HG03558 (cell line): ENCODE results near the gene ITIH4.

ENCODE experiments used
- ATAC-seq: cut with Tn5 transposase; IDR thresholded peaks from one replicate; pipeline ENCODE4 v1.9.1; 2021; ENCODE audit warnings: moderate number of reproducible peaks; ENCODE audit not compliant: unreplicated experiment; ENCODE audit errors: extremely low read depth

Gene ITIH4

DNA sequence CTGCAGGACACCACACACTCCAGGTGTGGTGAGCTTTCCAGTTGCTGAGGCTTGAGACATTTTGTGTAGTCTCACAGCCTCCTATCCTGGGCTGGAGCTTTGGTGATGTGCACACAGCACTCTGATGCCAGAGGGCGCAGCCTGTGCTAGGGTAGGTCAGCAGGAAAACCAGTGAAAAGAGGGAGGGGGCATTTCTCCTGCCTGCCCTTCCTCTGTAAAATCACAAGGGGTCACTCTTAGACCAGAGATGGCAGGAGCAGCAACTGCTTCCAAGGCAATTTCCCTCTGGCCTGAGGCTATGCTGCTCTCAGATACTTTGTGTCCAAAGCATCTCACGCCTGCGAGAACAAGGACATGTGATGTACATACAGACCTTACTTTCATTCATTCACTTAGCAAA lies 20.9 kb upstream of the ITIH4 start:
- no peak for ATAC-seq

DNA sequence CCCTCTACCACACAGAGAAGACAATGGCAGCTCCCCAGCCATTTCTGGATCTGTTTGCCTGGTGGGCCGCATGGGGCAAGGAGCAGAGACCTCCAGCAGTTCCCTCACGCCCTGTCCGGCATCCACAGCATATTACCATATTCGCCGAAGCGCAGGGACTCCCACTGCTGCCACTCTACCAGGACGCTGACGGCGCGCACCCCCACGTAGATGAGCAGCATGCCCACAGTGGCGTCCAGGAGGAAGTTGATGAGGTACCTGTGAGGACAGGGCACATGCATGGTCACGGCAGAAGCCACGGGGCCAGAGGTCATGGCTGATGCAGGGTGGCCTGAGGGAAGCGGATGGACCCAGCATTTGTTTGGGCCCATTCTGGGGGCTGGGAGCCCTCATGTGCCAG lies 19.2 kb upstream of the ITIH4 start:
- no peak for ATAC-seq

DNA sequence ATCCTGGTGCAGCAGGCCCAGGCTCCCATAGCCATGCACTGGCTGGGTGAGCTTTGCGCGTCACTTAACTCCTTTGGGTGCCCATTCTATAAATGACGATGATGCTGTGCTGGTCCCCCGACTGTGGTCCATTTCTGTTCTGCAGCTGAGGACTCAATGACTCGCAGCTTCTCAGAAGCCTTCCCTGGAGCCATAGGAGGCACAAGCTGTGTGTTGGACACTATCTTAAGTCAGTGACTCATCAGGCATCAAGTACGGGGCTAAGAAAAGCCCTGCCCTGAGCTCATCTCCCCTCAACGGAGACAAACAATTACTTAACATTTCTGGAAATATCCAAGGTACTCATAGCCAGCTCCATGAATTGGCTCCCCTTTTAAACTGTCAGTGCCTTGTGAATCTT lies 18.1 kb upstream of the ITIH4 start:
- no peak for ATAC-seq

DNA sequence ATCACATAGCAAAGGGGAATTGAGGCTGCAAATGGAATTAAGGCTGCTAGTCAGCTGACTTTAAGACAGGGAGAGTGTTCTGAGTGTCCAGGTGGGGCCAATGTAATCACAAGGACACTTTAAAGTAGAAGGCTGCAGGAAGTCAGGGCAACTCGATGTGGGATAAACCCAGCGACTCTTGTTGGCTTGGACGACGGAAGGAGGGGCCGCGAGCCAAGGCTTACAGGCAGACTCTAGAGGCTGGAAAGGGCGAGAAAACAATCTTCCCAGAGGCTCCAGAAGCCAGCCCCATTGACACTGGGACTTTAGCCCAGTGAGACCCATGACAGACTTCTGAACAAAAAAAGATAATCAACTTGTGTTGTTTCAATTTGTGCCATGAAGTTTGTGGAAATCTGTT lies 17.3 kb upstream of the ITIH4 start:
- ATAC-seq = no peak

DNA sequence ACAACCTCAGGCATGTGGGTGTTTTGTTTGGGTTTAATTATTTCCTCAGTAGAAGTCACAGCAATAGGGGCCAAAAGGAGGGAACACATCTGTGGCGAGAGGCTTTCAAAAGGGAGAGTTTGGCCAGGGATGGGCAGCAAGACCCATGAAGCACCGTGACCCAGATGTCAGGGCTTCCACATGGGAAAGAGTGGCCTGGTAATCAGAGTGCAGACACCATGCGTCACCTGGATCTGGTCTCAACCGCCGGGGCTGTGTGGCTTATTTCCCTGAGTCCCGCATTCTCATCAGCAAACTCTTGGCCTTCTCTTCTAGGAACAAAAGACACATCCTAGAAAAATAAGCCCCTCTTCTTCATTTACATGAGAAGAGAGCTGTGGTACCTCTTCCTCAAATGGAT lies 16.8 kb upstream of the ITIH4 start:
- no peak for ATAC-seq

DNA sequence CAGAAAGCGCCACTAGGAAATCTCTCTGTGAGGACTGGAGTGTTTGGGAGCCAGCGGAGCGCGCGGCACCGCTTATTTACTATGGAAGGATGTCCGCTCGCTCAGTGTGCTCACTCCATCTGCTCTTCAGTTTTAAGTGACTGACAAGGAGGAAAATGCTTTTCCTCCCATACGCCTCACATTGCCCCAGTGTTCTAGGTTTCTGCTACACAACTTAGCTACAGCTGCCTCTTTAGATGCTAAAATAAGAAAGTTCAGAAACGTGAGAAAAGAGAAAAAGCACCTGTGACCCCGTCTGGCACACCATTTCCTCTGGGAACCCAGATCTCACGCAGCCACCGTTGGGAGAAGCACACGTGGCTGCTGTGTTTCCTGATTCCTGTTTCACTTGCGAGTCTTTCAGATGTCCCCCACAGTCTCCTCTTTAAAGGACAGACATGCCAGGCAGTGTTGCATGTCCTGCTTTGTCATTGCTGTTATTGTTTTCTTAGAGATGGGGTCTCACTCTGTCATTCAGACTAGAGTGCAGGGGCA lies 16.0 kb upstream of the ITIH4 start:
- no peak for ATAC-seq

DNA sequence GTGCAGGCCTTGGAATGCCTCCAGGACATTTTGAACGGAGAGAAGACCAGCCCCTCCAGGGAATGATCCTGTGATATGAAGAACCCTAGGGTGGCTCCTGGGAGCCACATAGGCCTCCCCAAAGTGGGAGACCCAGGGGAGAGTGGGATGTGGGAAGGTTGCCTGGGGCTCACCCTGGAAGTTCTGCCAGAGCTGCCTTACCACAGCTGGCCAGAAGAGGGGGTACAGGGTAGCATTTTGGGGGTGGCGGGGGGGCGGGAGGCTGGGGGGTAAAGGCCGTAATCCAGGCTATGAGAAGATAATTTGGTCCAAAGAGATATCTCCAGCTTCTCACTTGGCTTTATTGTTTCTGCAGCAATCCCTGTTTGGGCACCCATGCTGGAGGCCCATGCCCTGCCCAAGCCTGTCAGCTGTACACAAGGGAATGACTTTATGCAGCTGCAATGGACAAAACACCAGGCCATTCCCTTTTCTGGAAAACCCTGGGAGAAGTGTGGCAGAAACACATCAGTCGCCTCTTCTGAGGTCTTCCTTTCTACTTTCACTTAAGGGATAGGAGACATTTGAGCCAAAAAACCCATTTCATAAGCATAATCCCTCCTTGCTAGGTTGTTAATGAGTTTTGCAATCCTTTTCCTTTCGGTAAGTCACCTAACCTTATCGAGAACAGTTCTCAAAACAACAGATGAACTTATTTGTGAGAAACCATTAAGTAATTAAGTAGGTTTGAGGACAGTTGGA lies 15.4 kb upstream of the ITIH4 start:
- no peak for ATAC-seq

DNA sequence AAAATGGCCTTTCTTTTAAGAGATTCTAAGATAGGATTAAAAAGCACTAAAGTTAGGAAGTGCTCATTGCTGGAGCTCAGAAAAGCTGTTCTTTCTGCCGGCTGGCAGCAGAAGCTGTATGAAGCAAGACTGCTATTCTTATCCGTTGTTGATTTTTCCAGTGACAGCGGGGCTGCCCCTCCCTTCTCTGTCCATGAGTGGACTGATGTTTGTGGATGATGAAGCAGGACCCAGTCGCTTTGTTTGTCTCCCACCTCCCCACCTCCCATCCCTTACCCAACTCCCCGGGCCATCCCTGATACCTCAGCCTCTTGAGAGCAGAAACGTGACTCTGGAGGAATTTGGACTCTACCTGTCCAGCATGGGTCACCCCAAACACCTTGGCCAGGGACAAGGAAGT lies 14.7 kb upstream of the ITIH4 start:
- ATAC-seq = no peak

DNA sequence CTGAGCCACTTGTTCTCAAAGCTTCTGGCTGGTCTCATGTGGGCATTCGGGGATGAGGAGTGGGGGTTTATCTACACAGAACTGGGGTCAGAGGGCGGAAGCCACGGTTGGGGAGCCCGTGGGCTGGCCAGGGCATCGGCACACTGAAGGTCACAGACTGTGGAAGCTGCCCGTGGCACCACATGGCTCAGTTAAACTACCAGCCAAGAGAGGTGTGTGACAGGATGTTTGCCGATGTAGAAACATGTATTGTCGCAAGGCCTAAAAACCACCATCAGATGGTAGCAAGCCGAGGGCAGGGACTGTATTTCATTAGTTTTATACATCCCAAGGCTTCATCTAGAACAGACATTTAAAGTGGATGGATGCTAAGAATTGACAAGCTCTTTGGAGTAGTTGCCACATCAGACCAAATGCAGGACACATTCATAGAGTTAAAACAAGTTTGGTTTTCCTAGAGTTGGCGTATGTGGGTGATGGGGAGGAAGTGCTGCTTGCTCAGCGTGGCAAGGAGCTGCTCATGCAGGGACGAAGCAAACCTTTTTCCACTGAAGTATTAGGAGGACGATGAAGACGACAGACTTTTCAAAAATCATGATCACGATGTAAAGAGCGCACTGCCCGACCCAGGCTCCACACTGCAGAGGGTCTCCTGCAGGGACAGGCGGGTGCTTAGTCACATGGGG lies 14.0 kb upstream of the ITIH4 start:
- no peak for ATAC-seq

DNA sequence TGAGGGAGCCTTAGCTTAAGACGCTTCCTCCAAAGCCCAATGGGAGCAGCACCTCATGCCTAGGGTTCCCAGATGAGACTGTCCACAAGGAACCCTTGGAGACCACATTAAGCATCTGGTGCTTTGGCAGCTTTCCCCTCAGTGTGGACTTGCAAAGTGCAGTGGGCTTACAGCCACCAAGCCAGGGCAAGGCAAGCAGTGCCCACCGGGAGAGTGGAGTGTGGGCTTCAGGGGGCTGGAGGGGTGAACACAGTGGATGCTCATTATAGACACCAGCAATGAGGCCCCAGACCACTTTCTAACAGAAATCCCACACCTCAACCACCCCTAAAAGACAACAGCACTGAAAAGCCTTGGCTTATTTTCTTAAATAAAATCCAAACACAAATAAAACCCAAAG lies 13.4 kb upstream of the ITIH4 start:
- ATAC-seq = no peak

DNA sequence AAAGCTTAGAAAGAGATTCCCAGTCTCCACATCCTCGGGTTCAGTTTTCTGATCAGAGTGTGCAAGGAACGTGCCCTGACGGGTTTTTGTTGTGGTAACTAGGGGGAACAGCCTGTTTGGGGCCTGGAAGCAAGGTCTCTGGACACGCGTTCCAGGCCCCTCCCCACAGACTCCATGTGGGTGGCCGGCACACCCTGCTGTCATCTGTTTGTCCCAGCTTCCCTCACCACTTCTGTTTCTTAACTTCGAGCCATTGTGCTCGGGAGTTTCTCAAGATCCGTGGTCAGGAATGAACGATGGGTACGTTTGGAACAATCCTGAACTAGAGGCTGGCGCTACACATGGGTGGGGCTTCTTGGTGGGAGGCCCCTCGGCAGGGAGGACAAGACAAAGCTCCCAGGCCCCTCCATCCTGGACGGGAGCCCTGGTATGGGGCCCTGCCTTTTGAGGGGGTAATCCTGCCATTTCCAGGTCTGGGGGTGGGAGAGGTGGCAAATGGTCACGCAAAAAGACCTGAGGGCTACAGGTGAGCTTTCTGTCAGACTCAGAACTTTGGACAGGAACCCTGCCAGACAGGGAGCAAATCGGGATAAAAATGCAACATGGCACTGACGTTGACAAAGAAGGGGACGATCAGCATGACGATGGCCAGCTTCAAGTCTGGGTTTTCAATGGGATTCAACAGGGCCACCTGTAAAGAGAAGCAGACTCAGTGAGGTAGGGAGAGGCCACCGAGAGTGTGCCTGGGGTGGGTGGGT lies 12.8 kb upstream of the ITIH4 start:
- ATAC-seq = no peak

DNA sequence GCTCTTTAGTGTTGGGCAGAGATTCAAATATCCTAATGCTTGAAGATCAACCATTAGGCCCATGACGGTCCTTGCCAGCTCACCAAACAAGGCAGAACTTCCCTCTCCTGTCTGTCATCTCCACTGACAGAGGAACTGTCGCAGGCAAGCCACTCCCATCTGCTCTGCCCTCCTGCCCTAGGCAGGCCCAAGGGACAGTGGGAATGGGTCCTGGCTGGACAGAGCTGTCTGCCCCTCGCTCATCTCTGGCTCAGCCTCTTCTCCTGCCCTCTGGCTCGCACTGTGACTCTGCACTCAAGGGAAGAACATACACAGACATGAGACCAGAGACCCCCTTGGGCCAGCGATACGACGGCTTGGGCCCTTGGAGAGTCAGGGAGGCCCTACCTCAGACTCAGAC lies 12.0 kb upstream of the ITIH4 start:
- ATAC-seq = no peak

DNA sequence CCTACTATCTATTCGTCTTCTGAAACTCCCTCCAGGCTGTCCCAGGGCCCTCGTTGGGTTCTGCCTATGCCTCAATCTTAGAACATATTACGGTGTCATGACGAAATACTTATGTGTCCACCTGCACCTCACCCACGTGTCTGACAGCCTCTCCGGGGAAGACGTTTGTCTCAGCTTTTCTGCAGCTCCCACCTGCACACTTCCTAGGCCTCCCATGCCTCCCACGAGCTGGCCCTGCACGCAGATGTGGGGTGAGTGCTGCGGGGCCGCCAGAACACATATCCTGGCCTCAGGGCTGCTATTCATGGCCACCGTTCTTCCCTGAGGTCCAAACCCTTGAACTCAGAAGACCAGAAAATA lies 11.5 kb upstream of the ITIH4 start:
- ATAC-seq = no peak

DNA sequence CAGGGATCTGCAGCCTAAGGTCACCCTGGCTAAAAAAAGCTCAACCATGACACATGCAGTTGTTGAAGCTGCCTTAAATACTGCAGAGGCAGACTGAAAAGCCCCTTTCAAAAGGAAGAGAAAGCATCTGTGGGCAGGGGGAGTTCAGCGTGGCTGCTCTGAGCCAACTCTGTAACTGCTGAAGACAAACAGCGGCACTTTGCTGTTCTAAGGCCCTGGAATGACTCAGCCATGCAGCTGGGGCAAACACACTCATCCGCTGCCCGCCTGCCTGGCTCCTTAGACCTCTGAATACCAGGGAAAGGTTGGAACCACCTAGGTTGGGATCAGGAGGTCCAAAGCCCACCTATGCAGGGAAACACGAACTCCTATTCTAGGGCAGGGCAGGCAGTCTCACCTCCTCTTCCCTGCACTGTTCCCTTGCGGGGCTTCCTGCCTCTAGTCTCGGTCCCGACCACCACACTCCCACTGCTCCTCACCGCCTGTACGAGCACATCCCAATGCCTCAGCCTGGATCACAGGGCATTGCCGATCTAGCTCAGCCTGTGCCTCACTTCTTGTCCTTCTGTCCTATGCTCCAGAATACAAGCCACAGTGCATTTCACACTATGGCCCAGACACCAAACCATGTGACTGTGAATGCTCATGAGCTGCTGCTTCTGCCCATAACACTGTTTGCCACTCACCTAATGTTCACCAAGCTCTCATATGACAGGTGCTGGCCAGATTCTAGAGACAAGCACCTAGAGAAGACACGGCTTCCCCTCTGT lies 10.9 kb upstream of the ITIH4 start:
- no peak for ATAC-seq

DNA sequence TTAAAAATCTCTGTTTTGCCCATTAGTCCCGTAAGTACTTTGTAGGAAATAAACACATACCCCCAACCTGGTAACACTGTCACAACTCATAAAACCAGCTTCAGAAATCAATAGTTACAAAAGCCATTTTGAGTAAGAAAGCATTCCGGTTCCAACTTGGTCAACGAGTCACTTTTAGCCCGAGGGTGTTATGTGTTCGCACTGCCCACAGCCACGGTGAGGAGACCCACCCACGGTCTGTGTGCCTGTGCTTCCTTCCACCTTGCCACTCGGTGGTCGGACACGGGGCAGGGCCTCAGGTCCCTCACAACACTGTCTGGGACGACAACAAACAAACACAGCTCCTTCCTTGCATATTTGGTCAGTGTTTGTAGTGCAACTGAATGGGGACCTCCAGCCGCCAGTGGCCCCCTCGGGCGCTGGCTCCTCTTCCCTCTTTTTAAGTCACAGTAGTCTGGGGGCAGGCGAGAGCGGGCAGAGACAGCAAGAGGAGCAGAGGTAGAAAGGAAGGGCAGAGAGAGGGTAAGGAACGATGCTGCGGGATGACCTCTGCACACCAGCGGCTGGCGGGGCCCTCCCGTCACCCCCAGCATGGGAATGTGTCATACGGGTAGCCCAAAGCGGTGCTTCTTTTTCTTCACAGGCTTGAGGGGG lies 9.5 kb upstream of the ITIH4 start:
- no peak for ATAC-seq

DNA sequence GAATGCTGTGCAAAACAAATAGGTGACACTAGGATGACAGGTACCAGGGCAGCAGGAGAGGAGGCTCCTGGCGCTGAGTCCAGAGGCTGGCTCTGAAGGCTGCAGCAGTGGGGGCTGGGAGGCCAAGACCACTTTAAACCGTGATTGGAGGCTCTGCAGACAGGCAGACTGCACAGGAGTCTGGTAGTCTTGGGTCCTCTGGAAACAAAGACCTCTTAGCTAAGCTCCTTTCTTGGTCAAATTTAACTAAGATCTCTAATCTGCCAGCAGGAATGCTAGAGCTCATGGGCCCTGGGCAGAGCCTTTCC lies 8.8 kb upstream of the ITIH4 start:
- no peak for ATAC-seq

DNA sequence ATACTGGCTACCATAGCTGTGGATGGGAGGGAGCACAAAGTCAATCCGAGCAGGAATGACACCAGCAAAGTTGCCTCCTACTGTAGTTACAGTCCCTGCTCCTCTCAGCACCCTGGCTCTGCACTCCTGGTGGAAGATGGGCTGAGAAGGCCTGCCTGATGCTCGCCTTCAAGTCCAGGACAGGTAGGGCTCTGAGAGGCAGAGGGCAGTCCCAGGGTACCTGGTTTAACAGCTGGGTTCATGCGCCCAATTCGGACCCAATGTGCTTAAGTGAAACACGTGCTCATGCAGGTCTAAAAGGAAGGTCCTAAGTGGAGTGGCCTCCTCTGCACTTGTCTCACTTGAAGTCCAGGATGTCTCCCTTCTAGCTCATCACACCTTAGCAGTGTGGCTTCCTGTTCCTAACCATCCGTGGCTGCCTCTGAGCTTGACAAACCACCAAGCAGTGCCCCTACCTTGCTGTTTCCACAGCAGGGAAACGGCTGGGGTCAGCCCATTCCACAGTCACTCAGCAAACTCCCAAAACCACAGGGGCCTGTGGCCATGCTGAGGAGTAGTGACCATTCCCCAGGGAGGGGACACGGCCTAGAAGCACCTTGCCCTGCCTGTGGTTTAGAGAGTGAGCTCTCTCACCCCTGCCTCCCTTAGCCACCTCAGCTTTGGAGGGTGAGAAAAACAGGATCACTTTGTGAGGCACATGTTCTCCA lies 8.2 kb upstream of the ITIH4 start:
- ATAC-seq = no peak

DNA sequence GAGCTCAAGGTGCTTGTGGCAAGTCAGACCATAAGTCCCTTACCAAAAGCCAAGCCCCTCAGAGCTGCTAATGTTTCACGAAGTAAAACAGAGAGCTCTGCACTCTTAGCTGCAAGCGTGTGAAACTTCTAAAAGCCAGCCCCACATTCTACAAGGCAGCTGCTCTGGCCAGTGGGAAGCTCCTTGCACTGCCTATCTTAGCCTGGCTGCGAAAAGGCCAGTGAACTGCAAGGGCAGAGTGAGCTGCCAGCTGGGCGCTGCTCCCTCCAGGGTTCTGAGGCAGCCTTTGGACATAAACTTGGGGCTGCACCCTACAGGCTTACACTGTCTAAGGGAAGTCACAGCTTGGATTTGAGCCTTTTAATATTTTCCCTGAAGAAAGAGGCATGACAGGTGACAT lies 6.5 kb upstream of the ITIH4 start:
- ATAC-seq = no peak

DNA sequence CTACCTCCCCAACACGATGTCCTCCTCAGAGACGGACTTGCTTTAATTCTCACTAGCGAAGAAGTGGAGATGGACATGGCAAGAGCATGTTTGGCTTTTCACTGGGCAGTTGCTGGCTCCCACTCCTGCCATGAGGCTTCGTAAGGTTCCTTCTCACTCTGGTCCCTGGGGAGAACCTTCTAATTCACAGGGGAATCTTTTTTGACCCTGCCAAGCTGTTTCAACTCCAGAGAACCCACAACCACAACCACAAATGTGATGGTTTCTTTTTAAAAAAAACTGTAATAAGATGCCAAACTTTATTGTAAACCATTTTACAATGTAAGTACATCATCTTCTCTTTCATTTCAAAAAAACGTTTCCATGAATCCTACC lies 6.0 kb upstream of the ITIH4 start:
- ATAC-seq = no peak
